ENCODE results near the gene IFNL4. TPM values are rescaled to one million over a fixed set of nuclear protein-coding genes. Genes with fewer than 3 reads are reported as not detected.

Gene IFNL4
- total and polyA plus RNA-seq, 2 donors (not counting 1 experiment from before 2014, with no cell fraction given) = not detected

- no peaks in the 10 kb centered on the region for H3K4me1 Mint-ChIP-seq
- Histone ChIP-seq H3K27ac (ENCODE audit: low read length in 2 of 2) (no peak overlapping the region), H3K27me3 (replicated peaks in 1 of 4; ENCODE audit: control extremely low read depth in 1 of 4, control insufficient read depth in 3 of 4, insufficient read depth in 4 of 4, low read length in 3 of 4) (peaks cover 0 to 3% (median 1%) of the 10 kb centered on the region in 4 experiments), H3K4me3 (ENCODE audit: control extremely low read depth in 1 of 5, extremely low read depth in 1 of 5, insufficient read depth in 1 of 5, low read depth in 2 of 5, low read length in 4 of 5) (no peak overlapping the region), H3K9ac (ENCODE audit: low read length) (no peak overlapping the region), H3K36me3 (replicated peaks in 1 of 2; ENCODE audit: control extremely low read depth in 1 of 2, control insufficient read depth in 1 of 2, extremely low read depth in 1 of 2, insufficient read depth in 2 of 2, low read length in 1 of 2) (no peaks in the 10 kb centered on the region), H3K4me1 (ENCODE audit: control insufficient read depth in 2 of 2, insufficient read depth in 2 of 2, low read length in 2 of 2) (no peaks in the 10 kb centered on the region), H4K20me1 (ENCODE audit: control insufficient read depth, insufficient read depth, low read length, poor library complexity, severe bottlenecking) (no peaks in the 10 kb centered on the region), H2AFZ (ENCODE audit: insufficient read depth, low read depth, low read length, poor library complexity, severe bottlenecking) (no peak overlapping the region), H3K4me2 (replicated peaks; ENCODE audit: low read depth, low read length, poor library complexity, severe bottlenecking) (no peak overlapping the region), H3K9me3 (ENCODE audit: control extremely low read depth in 1 of 3, control insufficient read depth in 2 of 3, insufficient read depth in 1 of 3, low read length in 2 of 3) (no peaks in the 10 kb centered on the region), H3K79me2 (ENCODE audit: control insufficient read depth, insufficient read depth, low read length) (no peaks in the 10 kb centered on the region)
- intact Hi-C loops (cut with micrococcal nuclease) = no loop called here
- H3K4me3 Mint-ChIP-seq = no peak overlapping the region
- TF ChIP-seq EZH2 (IDR thresholded peaks at IDR 0.05; ENCODE audit: borderline replicate concordance, insufficient read depth, low read depth, low read length, poor library complexity, severe bottlenecking) = no peak
- TF ChIP-seq CTCF (IDR thresholded peaks at IDR 0.05) = no peak
- DNase-seq = no peak
- ChIA-PET POLR2A (interaction anchor here (0.7 kb wide), 1 partner anchor 267 kb away, joined by 3 read pairs; no protein-coding TSS in a partner anchor), CTCF (no interaction called here)
- peaks cover 20% of the 10 kb centered on the region for H3K27me3 Mint-ChIP-seq
- no peak overlapping the region for H3K27ac Mint-ChIP-seq
- 80% methylated on average over 3 of the region's 7 CpGs for WGBS (ENCODE audit: insufficient coverage)
- no peaks in the 10 kb centered on the region for H3K9me3 Mint-ChIP-seq (ENCODE audit: insufficient read depth)
- ATAC-seq (ENCODE audit: low read depth) = no peak
Measured at GRCh38 chr19:39209196-39209595, 39.5 kb downstream of the IFNL4 start.

- H3K9ac ChIP-seq (ENCODE audit: low read length) = no peak overlapping the region
- H3K27ac Mint-ChIP-seq = no peak overlapping the region
- no peak overlapping the region for H3K4me2 ChIP-seq (replicated peaks; ENCODE audit: low read depth, low read length, poor library complexity, severe bottlenecking)
- no peaks in the 10 kb centered on the region for H4K20me1 ChIP-seq (ENCODE audit: control insufficient read depth, insufficient read depth, low read length, poor library complexity, severe bottlenecking)
- H3K36me3 ChIP-seq (replicated peaks in 1 of 2; ENCODE audit: control extremely low read depth in 1 of 2, control insufficient read depth in 1 of 2, extremely low read depth in 1 of 2, insufficient read depth in 2 of 2, low read length in 1 of 2) = no peaks in the 10 kb centered on the region
- peaks cover 22% of the 10 kb centered on the region for H3K27me3 Mint-ChIP-seq
- no peak overlapping the region for H2AFZ ChIP-seq (ENCODE audit: insufficient read depth, low read depth, low read length, poor library complexity, severe bottlenecking)
- no peaks in the 10 kb centered on the region for H3K9me3 Mint-ChIP-seq (ENCODE audit: insufficient read depth)
- no peak for ATAC-seq (ENCODE audit: low read depth)
- no peak overlapping the region for H3K4me3 Mint-ChIP-seq
- H3K79me2 ChIP-seq (ENCODE audit: control insufficient read depth, insufficient read depth, low read length) = no peaks in the 10 kb centered on the region
- intact Hi-C loops (cut with micrococcal nuclease) = no loop called here
- no peak overlapping the region for H3K4me3 ChIP-seq (ENCODE audit: control extremely low read depth in 1 of 5, extremely low read depth in 1 of 5, insufficient read depth in 1 of 5, low read depth in 2 of 5, low read length in 4 of 5)
- no peaks in the 10 kb centered on the region for H3K4me1 ChIP-seq (ENCODE audit: control insufficient read depth in 2 of 2, insufficient read depth in 2 of 2, low read length in 2 of 2)
- no peaks in the 10 kb centered on the region for H3K9me3 ChIP-seq (ENCODE audit: control extremely low read depth in 1 of 3, control insufficient read depth in 2 of 3, insufficient read depth in 1 of 3, low read length in 2 of 3)
- WGBS (ENCODE audit: insufficient coverage) = 83% methylated on average over 9 of the region's 9 CpGs
- no peak overlapping the region for H3K27ac ChIP-seq (ENCODE audit: low read length in 2 of 2)
- ChIA-PET CTCF (interaction anchor here (0.6 kb wide), 1 partner anchor 130 kb away, joined by 3 read pairs; no protein-coding TSS in a partner anchor), POLR2A (no interaction called here)
- no peaks in the 10 kb centered on the region for H3K4me1 Mint-ChIP-seq
- TF ChIP-seq EZH2 (IDR thresholded peaks at IDR 0.05; ENCODE audit: borderline replicate concordance, insufficient read depth, low read depth, low read length, poor library complexity, severe bottlenecking) (no peak), CTCF (IDR thresholded peaks at IDR 0.05) (no peak)
- H3K27me3 ChIP-seq (replicated peaks in 1 of 4; ENCODE audit: control extremely low read depth in 1 of 4, control insufficient read depth in 3 of 4, insufficient read depth in 4 of 4, low read length in 3 of 4) = peaks cover 0 to 8% (median 3%) of the 10 kb centered on the region in 4 experiments
- no peak for DNase-seq
Measured at GRCh38 chr19:39208175-39208795, 40.4 kb downstream of the IFNL4 start.
